Activated naive CD4-positive, alpha-beta T cell (primary cell): Measurements from ENCODE around the gene ZNF398.
A peak's percentile ranks its signal among the peaks of the same experiment; 100 is the strongest.

Experiments
- DNase-seq, 4 experiments: peaks; one replicate each; lab custom pipeline; 2025; lab: John Stamatoyannopoulos, UW

The ZNF398 gene

DNA sequence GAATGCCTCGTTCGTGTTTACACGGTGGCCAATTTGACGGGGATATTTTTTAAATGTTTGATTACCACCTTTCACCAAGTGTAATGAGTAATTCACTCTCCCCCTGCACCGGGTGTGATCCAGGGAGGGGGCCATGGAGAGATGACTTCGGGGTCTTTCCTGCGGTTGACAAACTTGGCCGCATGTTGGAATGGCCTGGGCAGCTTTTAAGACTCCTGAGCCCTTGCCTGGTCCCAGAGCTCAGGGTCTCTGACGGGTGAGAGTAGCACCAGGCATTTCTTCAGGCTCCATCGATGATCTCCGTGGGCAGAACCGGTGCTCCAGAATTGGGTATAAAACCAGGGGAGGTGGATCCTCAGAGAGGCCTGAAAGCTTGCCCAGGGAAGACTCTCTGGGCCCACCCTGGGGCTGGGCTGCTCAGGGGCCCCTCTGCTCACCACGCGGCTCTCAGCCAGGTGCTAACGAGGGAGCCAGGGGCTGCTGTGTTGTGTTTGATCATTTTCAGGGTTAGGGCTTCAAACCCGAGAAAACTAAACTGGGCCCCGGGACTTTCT, 49.0 kb downstream of the ZNF398 start:
- DNase-seq: no peak

GRCh38 chr7:149196705-149197171, 49.5 kb downstream of the ZNF398 start:
- DNase-seq: no peak

DNA sequence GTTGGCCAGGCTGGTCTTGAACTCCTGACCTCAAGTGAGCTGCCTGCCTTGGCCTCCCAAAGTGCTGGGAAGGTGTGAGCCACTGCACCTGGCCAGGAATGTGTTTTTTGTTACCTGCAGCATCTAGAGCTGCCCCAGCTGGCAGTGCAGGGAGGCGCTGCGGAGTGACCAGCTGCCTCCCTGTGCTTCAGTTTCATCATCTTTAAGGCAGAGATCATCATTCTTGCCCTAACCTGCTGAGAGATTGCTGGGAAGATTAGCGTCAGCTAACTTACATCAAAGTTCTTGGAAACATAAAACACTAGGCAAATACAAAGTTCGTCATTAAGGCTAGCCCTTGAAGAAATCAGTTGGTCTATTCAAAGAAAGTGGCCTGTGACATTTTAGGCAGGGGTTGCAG, 50.4 kb downstream of the ZNF398 start:
- no peak for DNase-seq

- DNase-seq: no peak
Measured at GRCh38 chr7:149198161-149198816, 51.0 kb downstream of the ZNF398 start.

GRCh38 chr7:149199234-149199995, 52.2 kb downstream of the ZNF398 start:
- DNase-seq: no peak

DNA sequence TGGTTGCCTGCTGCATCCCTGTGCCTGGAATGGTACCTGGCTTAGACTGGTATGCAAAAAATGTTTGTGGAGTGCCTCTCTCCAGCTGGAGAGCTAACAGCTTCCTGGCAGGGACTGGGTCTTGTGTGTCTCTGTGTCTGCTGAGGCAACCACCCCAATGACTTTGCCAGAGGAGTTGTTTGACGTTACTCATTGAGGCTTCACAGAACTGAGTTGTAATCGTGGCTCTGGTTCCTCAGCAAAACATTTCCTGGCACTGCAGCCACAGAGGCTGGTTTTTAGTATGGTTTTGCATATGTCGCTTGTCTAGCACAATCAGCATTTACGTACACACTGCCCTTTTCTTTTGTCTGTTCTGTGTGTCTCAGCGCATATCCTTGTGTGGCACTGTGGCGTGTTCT, 55.6 kb downstream of the ZNF398 start:
- DNase-seq: no peak

DNA sequence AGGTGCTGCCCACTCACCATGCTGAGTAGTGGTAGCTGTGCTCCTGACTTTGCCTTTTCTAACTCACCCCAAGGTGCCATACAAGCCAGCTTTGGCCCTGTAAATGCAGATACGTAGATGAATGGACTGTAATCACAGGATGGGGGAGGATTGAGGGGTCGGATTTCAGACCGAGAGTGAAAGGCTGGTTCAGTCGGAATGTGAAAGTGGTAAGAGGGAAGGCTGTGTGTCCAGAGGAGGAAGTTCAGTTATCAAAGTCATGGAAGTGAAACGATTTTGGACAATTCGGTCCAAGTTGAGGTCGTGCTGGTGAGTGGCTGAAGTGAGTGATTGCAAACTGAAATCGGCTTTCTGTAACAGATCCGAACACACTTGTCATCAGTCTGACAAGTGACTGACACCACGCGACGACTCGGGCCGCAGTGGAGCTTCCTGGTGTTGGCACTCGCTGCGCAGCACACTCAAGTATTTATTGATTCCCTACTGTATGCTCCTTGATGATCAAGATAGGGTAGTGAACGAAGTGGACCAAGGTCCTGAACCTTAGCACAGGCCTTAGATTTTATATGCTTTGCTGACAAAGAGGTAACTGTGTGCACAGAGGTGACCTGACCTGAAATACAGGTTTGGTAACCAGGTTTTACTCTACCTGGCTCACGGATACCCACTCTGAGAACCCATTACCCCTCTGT, 58.6 kb downstream of the ZNF398 start:
- DNase-seq: no peak

DNA sequence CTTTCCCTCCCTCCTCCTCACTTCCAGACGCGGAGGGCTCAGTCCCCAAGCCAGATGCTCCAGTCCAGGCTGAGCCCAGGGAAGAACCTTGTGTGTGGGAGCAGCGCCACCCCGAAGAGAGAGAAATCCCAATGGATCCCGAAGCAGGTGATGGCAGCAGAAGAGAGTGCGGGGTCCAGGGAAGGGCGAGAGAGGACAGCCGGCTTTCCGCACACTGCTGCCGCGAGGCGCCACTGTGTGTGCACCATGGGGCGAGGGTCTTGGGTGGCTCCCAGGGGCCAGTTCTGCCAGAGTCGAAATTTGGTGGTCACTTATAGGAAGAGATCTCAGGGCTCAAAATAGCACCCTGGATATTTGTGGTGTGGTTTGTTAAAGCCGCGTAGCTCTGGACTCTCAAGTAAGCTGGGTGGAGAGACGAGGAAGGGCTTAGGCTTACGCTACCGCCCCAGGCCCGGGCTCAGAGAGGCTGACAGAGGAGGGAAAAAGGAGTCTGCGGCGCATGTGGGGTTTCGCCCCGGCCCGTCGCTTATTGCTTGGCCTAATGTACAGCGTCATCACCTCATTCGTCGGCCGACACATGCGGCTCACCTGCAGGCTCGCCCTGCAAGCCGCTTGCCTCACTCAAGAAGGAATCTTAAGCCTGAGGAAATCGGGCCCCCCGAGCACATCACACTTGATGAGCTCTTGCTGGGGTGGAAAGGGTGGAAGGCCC, 60.2 kb downstream of the ZNF398 start:
- DNase-seq: no peak

- peak; percentile 3 to 47 (median 30) for DNase-seq
Measured at GRCh38 chr7:149209518-149210269, 62.4 kb downstream of the ZNF398 start.

DNA sequence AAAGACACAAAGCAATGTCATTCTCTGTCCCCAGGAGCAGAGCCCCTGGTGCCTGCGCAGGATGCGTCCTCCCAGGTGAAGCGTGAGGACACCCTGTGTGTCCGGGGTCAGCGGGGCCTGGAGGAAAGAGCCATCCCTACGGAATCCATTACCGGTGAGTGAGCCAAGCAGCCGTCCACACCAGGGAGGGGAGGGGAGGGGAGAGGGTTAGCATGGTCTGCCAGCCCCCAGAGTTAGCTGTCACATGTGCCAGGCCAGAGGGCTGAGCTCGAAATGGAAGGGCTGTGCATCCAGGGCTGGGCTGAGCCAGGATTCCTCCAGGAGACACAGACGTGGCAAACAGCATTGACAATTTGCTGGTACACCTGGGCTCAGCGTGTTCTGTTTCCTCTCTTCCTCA, 63.3 kb downstream of the ZNF398 start:
- DNase-seq: no peak

- no peak for DNase-seq
Measured at GRCh38 chr7:149214020-149214720, 66.9 kb downstream of the ZNF398 start.

- no peak for DNase-seq
Measured at GRCh38 chr7:149216402-149216801, 69.1 kb downstream of the ZNF398 start.

GRCh38 chr7:149217570-149217969, 70.3 kb downstream of the ZNF398 start:
- no peak for DNase-seq

GRCh38 chr7:149218469-149219420, 71.5 kb downstream of the ZNF398 start:
- DNase-seq: no peak

DNA sequence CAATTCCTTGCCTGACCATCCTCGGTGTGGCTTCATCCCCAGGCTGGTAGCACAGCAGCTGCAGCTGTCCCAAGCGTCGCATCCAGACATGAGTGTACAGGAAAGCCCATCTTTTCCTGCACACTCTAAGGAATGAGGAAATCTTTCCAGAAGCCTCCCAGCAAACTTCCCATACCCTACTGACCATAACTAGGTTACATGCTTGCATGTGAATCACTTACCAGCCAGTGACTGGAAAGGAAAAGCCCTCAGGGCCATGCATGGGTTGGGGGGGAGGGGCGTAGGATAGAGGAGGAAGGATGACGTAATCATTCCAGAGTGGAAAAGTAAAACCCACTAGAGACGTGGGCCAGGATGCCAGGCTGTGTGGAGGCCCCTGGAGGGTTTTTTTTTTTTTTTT, 73.3 kb downstream of the ZNF398 start:
- DNase-seq: no peak

- DNase-seq: no peak
Measured at GRCh38 chr7:149223176-149223575, 75.9 kb downstream of the ZNF398 start.

DNA sequence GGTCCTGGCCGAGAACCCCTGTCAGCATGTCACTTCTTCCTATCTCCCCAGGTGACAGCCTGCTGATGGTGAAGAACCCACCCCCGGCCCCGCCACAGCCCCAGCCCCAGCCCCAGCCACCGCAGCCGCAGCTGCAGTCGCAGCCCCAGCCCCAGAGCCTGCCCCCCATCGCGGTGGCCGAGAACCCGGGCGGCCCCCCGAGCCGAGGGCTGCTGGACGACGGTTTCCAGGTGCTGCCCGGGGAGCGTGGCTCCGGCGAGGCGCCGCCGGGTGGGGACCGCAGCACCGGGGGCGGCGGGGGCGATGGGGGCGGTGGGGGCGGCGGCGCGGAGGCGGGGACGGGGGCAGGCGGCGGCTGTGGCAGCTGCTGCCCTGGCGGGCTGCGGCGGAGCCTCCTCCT, 76.5 kb downstream of the ZNF398 start:
- no peak for DNase-seq

- no peak for DNase-seq
Measured at GRCh38 chr7:149224352-149224751, 77.1 kb downstream of the ZNF398 start.

- no peak for DNase-seq
Measured at GRCh38 chr7:149225106-149225505, 77.9 kb downstream of the ZNF398 start.
